Measurements from ENCODE around the gene MINPP1. TPM values are rescaled to one million over a fixed set of nuclear protein-coding genes. Genes with fewer than 3 reads are reported as not detected.

MINPP1 gene
- total RNA-seq, 1 donor, result 27.5 TPM

GRCh38 chr10:87503401-87503800 is 1.3 kb upstream of the MINPP1 start:
- no peak overlapping the region for H3K4me3 ChIP-seq (ENCODE audit: low read depth, low read length)
- DNase-seq (ENCODE audit: low read depth), result no peak

GRCh38 chr10:87503886-87504285 is 807 bp upstream of the MINPP1 start:
- DNase-seq (ENCODE audit: low read depth), result no peak
- H3K4me3 ChIP-seq (ENCODE audit: low read depth, low read length), result peak overlapping the region; percentile 77
- no peak for TF ChIP-seq CTCF (IDR thresholded peaks at IDR 0.05; ENCODE audit: insufficient read depth, low read length)

More at GRCh38 chr10:87503401-87503800, 1.3 kb upstream of the MINPP1 start:
- no peak for TF ChIP-seq CTCF (IDR thresholded peaks at IDR 0.05; ENCODE audit: insufficient read depth, low read length)

GRCh38 chr10:87504307-87504639 is 420 bp upstream of the MINPP1 start:
- DNase-seq (ENCODE audit: low read depth), result no peak
- no peak for TF ChIP-seq CTCF (IDR thresholded peaks at IDR 0.05; ENCODE audit: insufficient read depth, low read length)
- peak overlapping the region; percentile 77 for H3K4me3 ChIP-seq (ENCODE audit: low read depth, low read length)

GRCh38 chr10:87505366-87506111 is 846 bp downstream of the MINPP1 start:
- H3K4me3 ChIP-seq (ENCODE audit: low read depth, low read length), result peak overlapping the region; percentile 77
- TF ChIP-seq CTCF (IDR thresholded peaks at IDR 0.05; ENCODE audit: insufficient read depth, low read length), result peak; percentile 67
- peak; percentile 39 for DNase-seq (ENCODE audit: low read depth)

GRCh38 chr10:87506956-87507355 is 2.3 kb downstream of the MINPP1 start:
- DNase-seq (ENCODE audit: low read depth), result no peak
- H3K4me3 ChIP-seq (ENCODE audit: low read depth, low read length), result peak overlapping the region; percentile 10
- TF ChIP-seq CTCF (IDR thresholded peaks at IDR 0.05; ENCODE audit: insufficient read depth, low read length), result no peak

- no peak overlapping the region for H3K4me3 ChIP-seq (ENCODE audit: low read depth, low read length)
- no peak for DNase-seq (ENCODE audit: low read depth)
- TF ChIP-seq CTCF (IDR thresholded peaks at IDR 0.05; ENCODE audit: insufficient read depth, low read length), result no peak
These were observed 3.3 kb downstream of the MINPP1 start for GRCh38 chr10:87507879-87508483.
